Esophagus squamous epithelium (tissue), 5 donors: Measurements from ENCODE around the gene PTK6. TPM values are rescaled to one million over a fixed set of nuclear protein-coding genes. Genes with fewer than 3 reads are reported as not detected.
A peak's percentile ranks its signal among the peaks of the same experiment; 100 is the strongest.

Experiments used
- DNase-seq: peaks from one replicate; lab custom pipeline; 2025; lab: John Stamatoyannopoulos, UW
- H3K27ac ChIP-seq, 4 donors: fragments of 200-600 bp; sonication (generic); one replicate each; pipeline ENCODE4 v1.5.1; 2016 to 2019; ENCODE audit warnings: mild to moderate bottlenecking in 1 of 4
- H3K27me3 ChIP-seq, 4 donors: fragments of 200-600 bp; sonication (generic); 1 replicate in 3 of 4; 2 replicates in 1 of 4; pipeline versions ENCODE4 v1.5.1 to v1.6.0; 2017 to 2021; ENCODE audit warnings: antibody characterized with exemption in 1 of 4
- H3K36me3 ChIP-seq, 3 donors: fragments of 200-600 bp; sonication (generic); one replicate each; pipeline ENCODE4 v1.5.1; 2016 to 2019
- H3K4me1 ChIP-seq, 3 donors: fragments of 200-600 bp; sonication (generic); one replicate each; pipeline ENCODE4 v1.5.1; 2017 to 2019
- H3K4me3 ChIP-seq, 4 donors: fragments of 200-600 bp; sonication (generic); 1 replicate in 3 of 4; 2 replicates in 1 of 4; pipeline ENCODE4 v1.5.1; 2016 to 2019; ENCODE audit warnings: mild to moderate bottlenecking in 2 of 4, moderate library complexity in 1 of 4
- H3K9me3 ChIP-seq, 3 donors: fragments of 200-600 bp; sonication (generic); one replicate each; pipeline ENCODE4 v1.5.1; 2016 to 2019
- POLR2A ChIP-seq, 4 donors: fragments of 450-650 bp; IDR thresholded peaks; one replicate each; pipeline ENCODE4 v1.6.1; 2017; ENCODE audit warnings: antibody characterized with exemption in 4 of 4, mild to moderate bottlenecking in 4 of 4, moderate library complexity in 3 of 4
- WGBS, 2 donors: methylation state at CpG; one replicate each; pipeline ENCODE4 v1.1.5; 2018; 5-methylcytosine and 5-hydroxymethylcytosine counted together
- intact Hi-C: fragments of 100-400 bp; cut with DNase I; formaldehyde crosslinking; loops from one replicate; pipeline ENCODE4 v1.15.0; 2022
- total RNA-seq, 4 donors: library from RNA; depleted of rRNA; stranded (reverse); fragments of >200 nt; gene quantifications; one replicate each; pipeline ENCODE4 v1.1.0, GENCODE V29; 2016
- TF ChIP-seq, protein P1 (sequence below), 6 experiments: fragments of 450-650 bp in 4 of 6; fragments of 200-600 bp in 2 of 6; sonication (generic) in 2 of 6; IDR thresholded peaks; one replicate each; pipeline ENCODE4 v1.5.1; 2016 to 2019; ENCODE audit warnings: antibody characterized with exemption in 6 of 6, mild to moderate bottlenecking in 4 of 6, moderate library complexity in 4 of 6
- donor health status: DM: yes; HTN: yes; CAD: no.

The PTK6 gene
- total RNA-seq, 4 donors from 2014 or later: 40.8 to 133 (median 49.7) TPM

DNA sequence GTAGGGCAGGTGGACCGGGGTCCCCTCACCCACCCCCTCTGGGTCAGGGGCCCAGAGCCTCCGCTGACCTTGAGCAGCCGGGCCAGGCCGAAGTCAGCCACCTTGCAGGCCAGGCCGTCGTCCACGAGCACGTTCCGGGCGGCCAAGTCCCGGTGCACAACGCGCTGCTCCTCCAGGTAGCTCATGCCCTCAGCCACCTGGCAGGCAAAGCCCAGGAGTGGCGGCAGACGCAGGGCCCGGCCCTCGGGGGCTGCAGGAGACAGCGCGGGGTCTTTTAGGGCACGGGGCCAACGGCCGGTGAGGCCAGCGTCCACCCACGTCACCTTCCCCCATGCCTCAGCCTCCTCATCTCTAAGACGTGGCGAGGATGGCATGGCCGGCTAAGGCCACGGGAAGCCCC lies 4.2 kb upstream of the PTK6 start:
- 83% methylated on average over 10 of the region's 28 CpGs; no CpG with 5 or more reads in 1 of the 2 donors for WGBS, 2 donors
- H3K4me1 ChIP-seq: peaks cover 14 to 81% (median 33%) of the 10 kb centered on the region in 3 donors
- DNase-seq: no peak
- no peak overlapping the region for H3K27ac ChIP-seq
- no peaks in the 10 kb centered on the region for H3K36me3 ChIP-seq
- H3K4me3 ChIP-seq: no peak overlapping the region
- H3K9me3 ChIP-seq: no peaks in the 10 kb centered on the region
- intact Hi-C loops: no loop called here
- TF ChIP-seq POLR2A (IDR thresholded peaks at IDR 0.05): no peak
- TF ChIP-seq, protein P1, sequence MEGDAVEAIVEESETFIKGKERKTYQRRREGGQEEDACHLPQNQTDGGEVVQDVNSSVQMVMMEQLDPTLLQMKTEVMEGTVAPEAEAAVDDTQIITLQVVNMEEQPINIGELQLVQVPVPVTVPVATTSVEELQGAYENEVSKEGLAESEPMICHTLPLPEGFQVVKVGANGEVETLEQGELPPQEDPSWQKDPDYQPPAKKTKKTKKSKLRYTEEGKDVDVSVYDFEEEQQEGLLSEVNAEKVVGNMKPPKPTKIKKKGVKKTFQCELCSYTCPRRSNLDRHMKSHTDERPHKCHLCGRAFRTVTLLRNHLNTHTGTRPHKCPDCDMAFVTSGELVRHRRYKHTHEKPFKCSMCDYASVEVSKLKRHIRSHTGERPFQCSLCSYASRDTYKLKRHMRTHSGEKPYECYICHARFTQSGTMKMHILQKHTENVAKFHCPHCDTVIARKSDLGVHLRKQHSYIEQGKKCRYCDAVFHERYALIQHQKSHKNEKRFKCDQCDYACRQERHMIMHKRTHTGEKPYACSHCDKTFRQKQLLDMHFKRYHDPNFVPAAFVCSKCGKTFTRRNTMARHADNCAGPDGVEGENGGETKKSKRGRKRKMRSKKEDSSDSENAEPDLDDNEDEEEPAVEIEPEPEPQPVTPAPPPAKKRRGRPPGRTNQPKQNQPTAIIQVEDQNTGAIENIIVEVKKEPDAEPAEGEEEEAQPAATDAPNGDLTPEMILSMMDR (IDR thresholded peaks at IDR 0.05): no peak
- peaks cover 0 to 82% (median 0%) of the 10 kb centered on the region in 4 donors for H3K27me3 ChIP-seq

DNA sequence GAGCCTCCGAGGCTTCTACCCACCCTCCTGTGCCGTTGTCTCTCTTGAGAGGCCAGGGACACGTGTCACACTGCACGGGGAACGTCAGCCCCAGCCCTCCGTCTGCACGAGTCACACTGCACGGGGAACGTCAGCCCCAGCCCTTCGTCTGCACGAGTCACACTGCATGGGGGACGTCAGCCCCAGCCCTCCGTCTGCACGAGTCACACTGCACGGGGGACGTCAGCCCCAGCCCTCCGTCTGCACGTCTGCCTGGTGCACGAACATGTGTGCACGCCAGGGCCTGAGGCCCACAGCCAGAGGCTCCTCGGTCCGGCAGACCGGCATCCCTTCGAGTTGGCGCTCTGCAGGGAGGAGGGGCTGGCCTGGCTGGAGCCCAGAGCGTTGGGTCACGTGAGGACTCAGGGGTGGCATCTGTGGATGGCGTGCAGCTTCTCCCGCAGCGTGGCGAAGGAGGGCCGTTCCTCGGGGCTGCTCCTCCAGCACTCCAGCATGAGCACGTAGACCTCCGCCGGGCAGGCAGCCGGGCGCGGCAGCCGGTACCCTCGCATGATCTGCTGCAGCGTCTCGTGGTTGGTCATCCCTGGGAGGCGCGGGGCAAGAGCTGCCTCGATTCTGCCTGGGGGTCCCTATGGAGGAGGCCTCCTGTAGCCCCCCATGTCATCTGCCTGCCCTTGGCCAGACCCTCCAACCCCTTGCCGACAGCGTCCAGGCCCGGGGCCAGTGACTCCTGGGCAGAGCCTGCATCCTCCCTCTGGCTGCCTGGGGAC lies 3.4 kb upstream of the PTK6 start:
- Histone ChIP-seq H3K27me3 (peaks cover 0 to 78% (median 0%) of the 10 kb centered on the region in 4 donors), H3K9me3 (no peaks in the 10 kb centered on the region), H3K4me1 (peaks cover 14 to 81% (median 33%) of the 10 kb centered on the region in 3 donors), H3K27ac (no peak overlapping the region), H3K4me3 (no peak overlapping the region), H3K36me3 (no peaks in the 10 kb centered on the region)
- 55% methylated on average over 2 of the region's 49 CpGs; no CpG with 5 or more reads in 1 of the 2 donors for WGBS, 2 donors
- intact Hi-C loops: no loop called here
- no peak for TF ChIP-seq POLR2A (IDR thresholded peaks at IDR 0.05)
- TF ChIP-seq, protein P1 (IDR thresholded peaks at IDR 0.05): no peak
- DNase-seq: no peak

DNA sequence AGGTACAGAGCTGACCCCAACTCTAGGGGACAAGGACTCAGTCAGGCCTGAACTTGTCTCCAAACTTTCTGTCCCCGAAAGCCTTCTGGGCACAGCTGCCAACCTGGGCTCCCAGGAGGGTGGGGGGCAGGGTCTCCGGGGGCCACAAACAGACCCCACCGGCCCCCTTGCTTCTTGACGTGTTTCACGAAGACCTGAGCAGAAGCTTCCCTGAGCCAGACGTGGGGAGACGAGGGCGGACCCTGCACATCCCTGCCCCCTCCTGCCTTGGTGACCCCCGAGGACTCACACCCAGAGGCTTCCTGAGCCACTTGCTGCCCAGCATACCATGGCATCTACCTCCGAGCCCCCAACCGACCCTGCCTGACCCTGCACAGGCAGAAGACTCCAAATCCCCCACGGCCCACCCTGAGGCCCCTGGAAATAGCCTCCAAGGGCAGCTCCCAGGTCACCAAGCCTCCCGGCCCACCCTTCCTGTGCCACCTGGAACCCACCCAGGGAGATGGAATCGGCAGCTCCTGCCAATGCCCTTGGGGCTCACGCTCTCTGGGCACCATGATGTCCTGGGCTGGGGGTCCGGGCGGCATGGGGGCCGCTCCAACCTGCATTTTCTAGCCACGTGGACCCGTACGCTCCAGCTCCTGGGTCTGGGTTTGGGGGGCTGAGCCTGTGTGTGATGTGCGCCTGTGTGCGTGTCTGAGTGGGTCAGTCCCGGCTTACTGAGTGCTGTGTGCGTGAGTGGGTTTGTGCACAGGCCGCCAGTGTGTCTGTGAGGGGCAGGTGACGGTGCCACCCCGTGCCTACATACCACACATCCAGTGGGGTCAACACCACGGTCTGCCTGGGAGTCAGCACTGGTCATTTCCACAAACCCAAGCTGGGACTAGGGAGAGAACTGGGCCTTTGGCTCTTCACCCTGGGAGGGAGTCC lies 2.5 kb upstream of the PTK6 start:
- no peak for DNase-seq
- peaks cover 19 to 81% (median 29%) of the 10 kb centered on the region in 3 donors for H3K4me1 ChIP-seq
- H3K36me3 ChIP-seq: no peaks in the 10 kb centered on the region
- no CpG with 5 or more reads among the region's 29 CpGs for WGBS, 2 donors
- H3K27ac ChIP-seq: no peak overlapping the region
- intact Hi-C loops: loop anchor here (5.0 kb wide), 2 partner anchors 198 to 433 kb away; partner anchors contain the start of genes LIME1 and SLC2A4RG
- no peak overlapping the region for H3K4me3 ChIP-seq
- TF ChIP-seq, protein P1 (IDR thresholded peaks at IDR 0.05): no peak
- no peak for TF ChIP-seq POLR2A (IDR thresholded peaks at IDR 0.05)
- peaks cover 0 to 79% (median 0%) of the 10 kb centered on the region in 4 donors for H3K27me3 ChIP-seq
- no peaks in the 10 kb centered on the region for H3K9me3 ChIP-seq

DNA sequence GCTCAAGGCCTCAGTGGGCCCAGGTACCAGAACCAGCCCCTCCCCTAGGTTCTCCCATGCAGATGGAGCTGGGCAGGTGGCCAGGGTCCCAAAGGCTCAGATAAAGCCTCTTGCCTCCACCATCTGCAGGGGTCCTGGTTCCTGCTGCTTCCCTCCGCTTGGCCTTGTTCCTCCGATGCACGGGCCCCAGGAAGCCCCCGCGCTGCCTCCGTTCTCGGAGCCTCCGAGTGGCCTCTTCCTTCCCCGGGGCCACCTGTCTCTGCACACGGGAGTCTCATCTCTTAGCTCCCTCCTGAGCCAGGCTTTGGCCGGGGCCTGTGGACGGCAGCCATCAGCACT lies 1.9 kb upstream of the PTK6 start:
- no peak for DNase-seq
- H3K27me3 ChIP-seq: peaks cover 0 to 79% (median 0%) of the 10 kb centered on the region in 4 donors
- 44 to 45% methylated on average over 9 to 10 of the region's 12 CpGs for WGBS, 2 donors
- no peaks in the 10 kb centered on the region for H3K9me3 ChIP-seq
- TF ChIP-seq, protein P1 (IDR thresholded peaks at IDR 0.05): no peak
- no peak for TF ChIP-seq POLR2A (IDR thresholded peaks at IDR 0.05)
- H3K4me1 ChIP-seq: peaks cover 24 to 85% (median 36%) of the 10 kb centered on the region in 3 donors
- peak overlapping the region in 1 of 4 donors; percentile 57 for H3K4me3 ChIP-seq
- intact Hi-C loops: loop anchor here (5.0 kb wide), 2 partner anchors 198 to 433 kb away; partner anchors contain the start of genes LIME1 and SLC2A4RG
- H3K27ac ChIP-seq: peak overlapping the region in 3 of 4 donors; percentile 90 to 99 (median 96)
- H3K36me3 ChIP-seq: no peaks in the 10 kb centered on the region
